Neural cell (in vitro differentiated cells): ENCODE results near the gene PTPRN2. TPM values are rescaled to one million over a fixed set of nuclear protein-coding genes. Genes with fewer than 3 reads are reported as not detected.

Experiments used
- H2AFZ ChIP-seq: fragments of 200-600, 300-800 bp; sonication (generic), shearing (Covaris generic); 2 replicates; pipeline ENCODE4 v1.6.0; 2014; ENCODE audit warnings: low read depth, mild to moderate bottlenecking, antibody characterized with exemption, low read length, moderate library complexity
- H3F3A ChIP-seq: fragments of 200-600 bp; shearing (Covaris generic); 2 replicates; pipeline ENCODE4 v1.6.1; 2016; ENCODE audit warnings: mild to moderate bottlenecking, moderate library complexity, mixed read lengths, antibody characterized with exemption, low read length; ENCODE audit not compliant: insufficient read depth, poor library complexity, severe bottlenecking
- H3K27ac ChIP-seq: fragments of 200-600, 300-800 bp; sonication (generic), shearing (Covaris generic); 2 replicates; pipeline ENCODE4 v1.5.1; 2014; ENCODE audit warnings: mild to moderate bottlenecking, low read length, moderate library complexity
- H3K27me3 ChIP-seq: fragments of 300-800, 200-600 bp; sonication (generic), shearing (Covaris generic); 2 replicates; pipeline ENCODE4 v1.6.0; 2014; ENCODE audit warnings: mild to moderate bottlenecking, low read depth, low read length, moderate library complexity; ENCODE audit not compliant: insufficient read depth
- H3K36me3 ChIP-seq: fragments of 300-800, 200-600 bp; sonication (generic), shearing (Covaris generic); 2 replicates; pipeline ENCODE4 v1.5.1; 2014; ENCODE audit warnings: mild to moderate bottlenecking, antibody characterized with exemption, low read length, moderate library complexity; ENCODE audit not compliant: insufficient read depth
- H3K4me2 ChIP-seq: fragments of 300-800, 200-600 bp; sonication (generic), shearing (Covaris generic); 2 replicates; pipeline ENCODE4 v1.6.0; 2014; ENCODE audit warnings: mild to moderate bottlenecking, low read length
- H3K4me3 ChIP-seq: fragments of 300-800, 200-600 bp; sonication (generic), shearing (Covaris generic); 2 replicates; pipeline ENCODE4 v1.5.1; 2014; ENCODE audit warnings: mild to moderate bottlenecking, low read length, moderate library complexity
- H3K79me2 ChIP-seq: fragments of 200-600 bp; shearing (Covaris generic); replicated peaks from 2 replicates; pipeline ENCODE4 v1.6.0; 2014; ENCODE audit warnings: mild to moderate bottlenecking, low read length, moderate library complexity; ENCODE audit not compliant: insufficient read depth
- H3K9ac ChIP-seq: fragments of 300-800, 200-600 bp; sonication (generic), shearing (Covaris generic); 2 replicates; pipeline ENCODE4 v1.6.1; 2016; ENCODE audit warnings: mild to moderate bottlenecking, low read length, mixed read lengths
- H3K9me2 ChIP-seq: fragments of 200-600 bp; shearing (Covaris generic); 2 replicates; pipeline ENCODE4 v1.6.1; 2016; ENCODE audit warnings: mild to moderate bottlenecking, low read length, mixed read lengths; ENCODE audit not compliant: insufficient read depth
- H3K9me3 ChIP-seq: fragments of 200-600, 300-800 bp; sonication (generic), shearing (Covaris generic); 2 replicates; pipeline ENCODE4 v1.6.1; 2016; ENCODE audit warnings: mild to moderate bottlenecking, mixed run types, low read length, moderate library complexity, mixed read lengths
- H4K20me1 ChIP-seq: fragments of 200-600 bp; shearing (Covaris generic); 2 replicates; pipeline ENCODE4 v1.6.1; 2016; ENCODE audit warnings: mild to moderate bottlenecking, mixed run types; ENCODE audit not compliant: insufficient read depth
- CTCF ChIP-seq: fragments of 450-650 bp; IDR thresholded peaks from 2 replicates; pipeline ENCODE4 v1.5.1; 2014; ENCODE audit warnings: antibody characterized with exemption, mild to moderate bottlenecking, moderate library complexity; ENCODE audit not compliant: poor library complexity, severe bottlenecking
- EP300 ChIP-seq: fragments of 450-650 bp; conservative IDR thresholded peaks from 2 replicates; pipeline ENCODE4 v1.6.1; 2014; ENCODE audit warnings: antibody characterized with exemption, mild to moderate bottlenecking, moderate library complexity; ENCODE audit not compliant: poor library complexity, severe bottlenecking
- EZH2 ChIP-seq: fragments of 200-600, 300-800 bp; shearing (Covaris generic), sonication (generic); IDR thresholded peaks from 2 replicates; pipeline ENCODE4 v1.6.1; 2014; ENCODE audit warnings: antibody characterized with exemption, low read length, borderline replicate concordance, mild to moderate bottlenecking; ENCODE audit not compliant: insufficient read depth, poor library complexity, severe bottlenecking
- MXI1 ChIP-seq: fragments of 450-650 bp; conservative IDR thresholded peaks from 2 replicates; pipeline ENCODE4 v1.6.1; 2014; ENCODE audit warnings: antibody characterized with exemption, mild to moderate bottlenecking; ENCODE audit not compliant: poor library complexity, severe bottlenecking
- POLR2AphosphoS5 ChIP-seq: IDR thresholded peaks from 2 replicates; pipeline ENCODE4 v1.6.1; 2012
- RAD21 ChIP-seq: fragments of 450-650 bp; conservative IDR thresholded peaks from 2 replicates; pipeline ENCODE4 v1.6.1; 2014; ENCODE audit warnings: antibody characterized with exemption, mild to moderate bottlenecking, moderate library complexity
- SMC3 ChIP-seq: fragments of 450-650 bp; conservative IDR thresholded peaks from 2 replicates; pipeline ENCODE4 v1.6.1; 2014; ENCODE audit warnings: antibody characterized with exemption, mild to moderate bottlenecking, moderate library complexity; ENCODE audit not compliant: poor library complexity
- TAF1 ChIP-seq: IDR thresholded peaks from 2 replicates; pipeline ENCODE4 v1.6.1; 2012; ENCODE audit warnings: low read depth
- polyA plus RNA-seq: library from polyadenylated mRNA; depleted of rRNA; stranded (reverse); fragments of >200 nt; gene quantifications from 2 replicates; pipeline ENCODE4 v1.2.3, GENCODE V29; 2014
- TF ChIP-seq, protein P1 (sequence below): IDR thresholded peaks from 2 replicates; pipeline ENCODE4 v1.6.1; 2012; ENCODE audit warnings: borderline replicate concordance

The PTPRN2 gene
- polyA plus RNA-seq, 1 donor from 2014 or later, result 31.0 TPM

DNA sequence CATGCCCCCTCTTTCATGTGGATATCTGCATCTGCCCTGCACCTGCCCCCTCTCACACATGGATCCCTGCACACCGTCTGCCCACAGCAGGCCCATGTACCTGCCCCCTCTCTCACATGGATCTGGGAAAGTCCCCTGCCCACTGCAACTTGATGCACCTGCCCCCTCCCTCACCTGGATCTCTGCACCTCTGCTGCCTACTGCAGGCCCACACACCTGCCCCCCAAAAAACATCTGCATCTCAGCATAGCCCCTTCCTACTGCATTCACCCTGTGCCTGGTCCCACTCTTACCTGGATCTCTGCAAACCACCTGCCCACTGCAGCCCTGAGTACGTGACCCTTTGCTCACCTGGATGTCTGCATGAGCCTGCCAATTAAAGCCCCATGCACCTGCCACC is 479.8 kb downstream of the PTPRN2 start:
- TF ChIP-seq POLR2AphosphoS5 (no peak), TAF1 (no peak), EP300 (no peak), EZH2 (no peak), RAD21 (no peak), CTCF (no peak), SMC3 (no peak), MXI1 (no peak)
- TF ChIP-seq, protein P1, sequence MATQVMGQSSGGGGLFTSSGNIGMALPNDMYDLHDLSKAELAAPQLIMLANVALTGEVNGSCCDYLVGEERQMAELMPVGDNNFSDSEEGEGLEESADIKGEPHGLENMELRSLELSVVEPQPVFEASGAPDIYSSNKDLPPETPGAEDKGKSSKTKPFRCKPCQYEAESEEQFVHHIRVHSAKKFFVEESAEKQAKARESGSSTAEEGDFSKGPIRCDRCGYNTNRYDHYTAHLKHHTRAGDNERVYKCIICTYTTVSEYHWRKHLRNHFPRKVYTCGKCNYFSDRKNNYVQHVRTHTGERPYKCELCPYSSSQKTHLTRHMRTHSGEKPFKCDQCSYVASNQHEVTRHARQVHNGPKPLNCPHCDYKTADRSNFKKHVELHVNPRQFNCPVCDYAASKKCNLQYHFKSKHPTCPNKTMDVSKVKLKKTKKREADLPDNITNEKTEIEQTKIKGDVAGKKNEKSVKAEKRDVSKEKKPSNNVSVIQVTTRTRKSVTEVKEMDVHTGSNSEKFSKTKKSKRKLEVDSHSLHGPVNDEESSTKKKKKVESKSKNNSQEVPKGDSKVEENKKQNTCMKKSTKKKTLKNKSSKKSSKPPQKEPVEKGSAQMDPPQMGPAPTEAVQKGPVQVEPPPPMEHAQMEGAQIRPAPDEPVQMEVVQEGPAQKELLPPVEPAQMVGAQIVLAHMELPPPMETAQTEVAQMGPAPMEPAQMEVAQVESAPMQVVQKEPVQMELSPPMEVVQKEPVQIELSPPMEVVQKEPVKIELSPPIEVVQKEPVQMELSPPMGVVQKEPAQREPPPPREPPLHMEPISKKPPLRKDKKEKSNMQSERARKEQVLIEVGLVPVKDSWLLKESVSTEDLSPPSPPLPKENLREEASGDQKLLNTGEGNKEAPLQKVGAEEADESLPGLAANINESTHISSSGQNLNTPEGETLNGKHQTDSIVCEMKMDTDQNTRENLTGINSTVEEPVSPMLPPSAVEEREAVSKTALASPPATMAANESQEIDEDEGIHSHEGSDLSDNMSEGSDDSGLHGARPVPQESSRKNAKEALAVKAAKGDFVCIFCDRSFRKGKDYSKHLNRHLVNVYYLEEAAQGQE, result no peak
- Histone ChIP-seq H3F3A (no peaks in the 10 kb centered on the region), H3K9me2 (no peaks in the 10 kb centered on the region), H3K27me3 (no peaks in the 10 kb centered on the region), H2AFZ (no peak overlapping the region), H3K9me3 (no peaks in the 10 kb centered on the region), H3K79me2 (no peaks in the 10 kb centered on the region), H4K20me1 (no peaks in the 10 kb centered on the region), H3K4me3 (no peak overlapping the region), H3K27ac (no peak overlapping the region), H3K36me3 (peaks cover 10% of the 10 kb centered on the region), H3K9ac (no peak overlapping the region), H3K4me2 (no peak overlapping the region)

GRCh38 chr7:158106272-158106671 is 481.4 kb downstream of the PTPRN2 start:
- Histone ChIP-seq H3K36me3 (peaks cover 10% of the 10 kb centered on the region), H3F3A (no peaks in the 10 kb centered on the region), H2AFZ (no peak overlapping the region), H3K9ac (no peak overlapping the region), H3K4me3 (no peak overlapping the region), H4K20me1 (no peaks in the 10 kb centered on the region), H3K27me3 (no peaks in the 10 kb centered on the region), H3K9me3 (no peaks in the 10 kb centered on the region), H3K27ac (no peak overlapping the region), H3K79me2 (no peaks in the 10 kb centered on the region), H3K4me2 (no peak overlapping the region), H3K9me2 (no peaks in the 10 kb centered on the region)
- TF ChIP-seq SMC3 (no peak), EP300 (no peak), CTCF (no peak)
